Activated T-cell treated with anti-CD3 and anti-CD28 coated beads for 4 hours (primary cell): Measurements from ENCODE around the gene LRRC26.

ENCODE experiments used
- DNase-seq: peaks from one replicate; pipeline ENCODE4 v3.0.0-alpha.2; 2020

The LRRC26 gene

GRCh38 chr9:137166380-137167229 lies 3.2 kb downstream of the LRRC26 start:
- DNase-seq = no peak

- DNase-seq = no peak
Measured at GRCh38 chr9:137165250-137165836, 4.5 kb downstream of the LRRC26 start.

- no peak for DNase-seq
Measured at GRCh38 chr9:137164370-137165249, 5.2 kb downstream of the LRRC26 start.

DNA sequence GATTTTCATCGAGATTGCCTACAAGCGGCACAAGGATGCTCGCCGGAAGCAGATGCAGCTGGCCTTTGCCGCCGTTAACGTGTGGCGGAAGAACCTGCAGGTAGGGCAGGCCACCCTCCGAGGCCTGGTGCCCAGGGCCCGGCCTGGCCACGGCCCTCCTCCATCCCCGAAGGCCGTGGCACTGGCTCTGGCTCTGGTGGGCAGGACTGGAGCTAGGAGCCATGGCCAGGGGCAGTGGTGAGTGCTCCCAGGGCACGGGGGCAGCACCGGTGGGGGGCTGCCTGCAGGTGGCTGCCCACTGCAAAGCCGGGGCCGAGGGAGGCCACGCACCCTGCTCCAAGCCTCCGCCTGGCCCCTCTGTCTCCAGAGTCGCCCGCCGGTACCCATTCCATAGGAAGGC lies 6.0 kb downstream of the LRRC26 start:
- no peak for DNase-seq

- DNase-seq = no peak
Measured at GRCh38 chr9:137163365-137163715, 6.5 kb downstream of the LRRC26 start.

- no peak for DNase-seq
Measured at GRCh38 chr9:137162505-137163364, 7.1 kb downstream of the LRRC26 start.

DNA sequence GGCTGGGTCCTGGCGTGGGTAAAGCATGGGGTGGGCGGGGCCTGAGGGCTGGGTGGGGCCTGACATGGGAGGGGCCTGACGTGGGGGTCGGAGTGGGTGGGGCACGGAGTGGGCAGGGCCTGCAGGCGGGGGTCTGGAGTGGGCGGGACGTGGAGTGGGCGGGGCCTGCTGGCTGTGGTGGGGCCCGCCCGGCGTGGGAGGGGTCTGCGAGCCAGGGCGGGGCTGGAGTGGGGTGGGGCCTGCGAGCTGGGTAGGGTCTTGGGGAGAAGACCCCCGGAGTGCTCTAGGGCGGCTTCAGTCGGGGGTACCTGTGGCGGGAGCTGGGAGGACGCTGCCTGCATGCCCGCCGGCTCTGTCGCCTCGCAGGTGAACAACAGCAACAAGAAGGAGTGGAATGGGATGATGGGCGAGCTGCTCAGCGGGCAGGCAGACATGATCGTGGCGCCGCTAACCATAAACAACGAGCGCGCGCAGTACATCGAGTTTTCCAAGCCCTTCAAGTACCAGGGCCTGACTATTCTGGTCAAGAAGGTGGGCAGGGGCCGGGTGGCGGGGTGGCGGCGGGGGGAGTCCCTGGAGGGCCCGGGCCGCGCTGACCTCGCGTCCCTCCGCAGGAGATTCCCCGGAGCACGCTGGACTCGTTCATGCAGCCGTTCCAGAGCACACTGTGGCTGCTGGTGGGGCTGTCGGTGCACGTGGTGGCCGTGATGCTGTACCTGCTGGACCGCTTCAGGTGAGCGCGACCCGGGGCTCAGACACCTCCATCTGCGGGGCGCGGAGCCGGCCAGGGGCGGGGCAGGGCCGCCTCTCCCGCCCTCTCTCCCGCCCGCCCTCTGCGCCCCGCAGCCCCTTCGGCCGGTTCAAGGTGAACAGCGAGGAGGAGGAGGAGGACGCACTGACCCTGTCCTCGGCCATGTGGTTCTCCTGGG lies 8.0 kb downstream of the LRRC26 start:
- DNase-seq = no peak

DNA sequence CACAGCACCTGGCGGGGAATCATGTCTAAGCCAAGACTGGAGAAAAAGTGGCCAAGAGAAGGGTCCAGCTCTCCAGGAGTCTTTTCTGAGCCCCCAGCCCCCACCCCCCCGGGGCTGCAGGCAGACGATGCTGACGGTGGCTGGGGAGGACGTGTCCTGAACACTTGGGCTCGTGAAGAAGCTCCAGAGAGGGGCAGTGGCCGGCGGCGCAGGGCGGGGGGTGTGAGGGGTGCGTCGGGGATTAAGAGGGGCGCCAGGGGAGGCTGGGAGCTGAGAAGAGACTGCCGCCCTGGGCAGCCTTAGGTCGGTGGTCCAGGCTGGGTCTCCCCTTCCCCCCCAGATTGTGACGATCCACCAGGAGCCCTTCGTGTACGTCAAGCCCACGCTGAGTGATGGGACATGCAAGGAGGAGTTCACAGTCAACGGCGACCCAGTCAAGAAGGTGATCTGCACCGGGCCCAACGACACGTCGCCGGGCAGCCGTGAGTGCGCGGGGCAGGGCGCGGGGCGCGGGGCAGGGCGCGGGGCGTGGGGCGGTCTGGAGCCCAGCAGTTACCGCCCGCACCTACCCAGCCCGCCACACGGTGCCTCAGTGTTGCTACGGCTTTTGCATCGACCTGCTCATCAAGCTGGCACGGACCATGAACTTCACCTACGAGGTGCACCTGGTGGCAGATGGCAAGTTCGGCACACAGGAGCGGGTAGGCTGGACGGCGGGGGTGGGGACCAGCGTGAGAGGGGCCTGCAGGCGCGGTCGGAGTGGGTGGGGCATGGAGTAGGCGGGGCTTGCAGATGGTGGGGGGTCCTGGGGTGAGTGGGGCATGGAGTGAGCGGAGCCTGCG lies 8.9 kb downstream of the LRRC26 start:
- DNase-seq = no peak

DNA sequence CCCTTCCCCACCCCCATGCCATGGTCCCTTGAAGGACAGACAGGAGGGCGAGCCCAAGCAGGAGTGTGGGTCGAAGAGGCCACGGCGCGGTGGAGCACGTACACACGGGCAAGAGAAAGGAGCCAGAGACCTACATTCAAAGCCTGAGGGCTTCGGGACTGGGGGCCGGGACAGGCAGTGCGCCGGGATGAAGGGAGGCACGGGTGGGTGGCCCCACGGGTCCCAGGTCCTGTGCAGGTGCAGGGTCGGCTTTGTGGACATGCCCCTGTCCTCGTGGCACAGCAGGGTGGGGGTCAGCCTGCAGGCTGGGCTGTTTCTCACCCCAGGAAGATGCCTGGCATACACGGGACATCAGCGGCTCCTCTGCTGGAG lies 9.8 kb downstream of the LRRC26 start:
- no peak for DNase-seq

DNA sequence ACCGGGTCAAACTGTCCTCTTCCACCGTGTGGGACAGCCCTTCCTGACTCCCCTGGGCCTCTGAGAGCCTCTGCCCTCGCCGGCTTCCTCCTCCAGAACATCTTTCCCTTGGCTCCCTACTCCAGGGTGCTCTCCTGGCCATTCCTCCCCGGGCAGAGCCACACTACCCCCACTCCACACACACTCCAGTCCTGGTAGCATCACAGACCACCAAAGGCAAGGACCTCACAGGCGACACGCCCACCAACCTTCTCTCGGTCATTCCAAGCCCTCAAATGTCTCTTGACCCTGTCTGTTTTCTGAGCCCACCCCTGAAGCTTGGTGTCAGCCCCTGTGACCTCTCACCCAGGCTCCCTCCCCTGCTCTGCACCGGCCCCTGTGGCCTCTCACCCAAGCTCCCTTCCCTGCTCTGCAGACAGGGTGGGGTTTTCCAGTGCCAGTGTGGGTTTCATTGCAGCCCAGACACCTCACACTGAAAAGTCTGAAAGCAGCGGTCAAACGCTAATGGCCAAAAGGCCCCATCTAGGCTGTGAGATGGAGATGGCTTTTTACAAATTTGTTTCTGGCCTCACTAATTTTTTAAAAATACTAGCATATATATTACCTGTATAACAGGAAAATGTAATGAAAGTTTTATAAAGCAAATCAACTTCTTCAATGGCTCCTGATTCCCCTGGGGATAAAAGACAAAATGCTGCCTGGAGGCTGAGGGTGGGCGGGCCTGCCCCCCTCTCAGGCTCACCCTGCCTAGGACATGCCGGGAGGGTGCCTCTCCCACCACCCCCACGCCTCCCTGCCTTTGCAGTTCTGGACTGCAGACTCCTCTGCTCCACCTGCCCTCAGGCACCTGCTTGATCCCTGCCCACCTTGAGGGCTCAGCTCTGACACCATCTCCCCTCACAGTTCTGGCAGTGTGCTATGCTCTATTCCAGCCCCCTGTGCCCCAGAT lies 10.5 kb downstream of the LRRC26 start:
- no peak for DNase-seq

- no peak for DNase-seq
Measured at GRCh38 chr9:137158625-137159024, 11.2 kb downstream of the LRRC26 start.

- no peak for DNase-seq
Measured at GRCh38 chr9:137157618-137158415, 12.0 kb downstream of the LRRC26 start.

- peak; percentile 67 for DNase-seq
Measured at GRCh38 chr9:137156567-137157375, 13.1 kb downstream of the LRRC26 start.

DNA sequence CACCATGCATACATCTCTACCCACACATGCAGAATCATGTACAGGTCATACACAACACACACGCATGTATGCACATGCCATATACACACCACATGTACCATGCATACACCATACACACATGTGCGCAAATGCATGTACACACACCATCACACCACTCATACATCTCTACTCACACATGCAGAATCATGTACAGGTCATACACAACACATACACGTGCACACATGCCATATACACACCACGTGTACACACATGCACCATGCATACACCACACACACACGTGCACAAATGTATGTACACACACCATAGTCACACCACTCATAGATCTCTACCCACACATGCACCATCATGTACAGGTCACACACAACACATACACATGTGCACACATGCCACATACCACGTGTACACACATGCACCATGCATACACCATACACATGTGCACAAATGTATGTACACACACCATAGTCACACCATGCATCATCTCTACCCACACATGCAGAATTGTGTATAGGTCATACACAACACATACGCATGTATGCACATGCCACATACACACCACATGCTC lies 16.9 kb downstream of the LRRC26 start:
- no peak for DNase-seq

- DNase-seq = no peak
Measured at GRCh38 chr9:137150617-137151457, 19.0 kb downstream of the LRRC26 start.

- no peak for DNase-seq
Measured at GRCh38 chr9:137149942-137150616, 19.8 kb downstream of the LRRC26 start.
